Posterior cingulate gyrus (tissue), 11 donors: ENCODE data around the gene TARM1.
"Not testable (repeated sequence)": the region's sequence is repeated elsewhere in the genome, so short reads cannot be mapped to it uniquely, and the experiment has no call there.

Experiments used
- DNase-seq, 10 donors: peaks; one replicate each; pipeline versions ENCODE4 v3.0.0 to v3.0.0-alpha.2; 2020 to 2021; ENCODE audit warnings: mixed read lengths in 3 of 10
- intact Hi-C: fragments of 100-400 bp; cut with DNase I; formaldehyde crosslinking; loops from one replicate; pipeline ENCODE4 v1.15.1; 2023

Gene TARM1

DNA sequence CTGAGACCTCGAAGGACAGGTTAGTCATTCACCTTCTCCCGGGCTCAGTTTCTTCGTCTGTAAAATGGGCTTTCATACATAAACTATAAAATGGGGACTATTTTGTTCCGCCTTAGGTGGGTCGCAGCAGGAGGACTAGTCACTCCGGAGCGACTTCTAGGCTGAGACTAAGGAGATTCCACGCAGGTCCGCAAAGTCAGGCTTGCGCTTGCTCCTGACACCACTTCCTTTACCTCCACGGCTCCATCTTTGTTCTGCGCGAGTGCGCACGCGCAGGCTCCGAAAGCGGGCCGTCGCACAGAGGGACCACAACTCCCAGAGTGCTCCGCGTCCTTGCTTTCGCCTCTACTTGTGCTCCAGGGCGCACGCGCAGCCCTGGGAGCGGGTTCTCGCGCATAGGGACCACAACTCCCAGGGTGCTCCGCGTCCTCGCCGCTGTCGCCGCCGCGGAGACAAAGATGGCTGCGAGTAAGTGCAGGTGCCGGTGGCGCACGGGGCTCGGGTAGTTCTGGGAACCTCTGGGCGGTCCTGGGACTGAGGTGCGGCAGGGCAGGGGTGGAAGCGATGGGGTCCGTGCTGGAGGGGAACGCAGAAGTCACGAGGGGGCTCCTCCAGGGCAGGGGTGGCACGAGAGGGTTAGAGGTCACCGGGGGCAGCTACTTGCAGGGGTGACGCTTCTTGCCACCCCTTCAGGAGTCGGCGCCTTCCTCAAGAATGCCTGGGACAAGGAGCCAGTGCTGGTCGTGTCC is 21.4 kb upstream of the TARM1 start, which contains the start of gene NDUFA3:
TSS of gene NDUFA3 (plus strand) at position 435 of the 749 bp plus-strand sequence. CDS start at position 459, 24 bp downstream.
- intact Hi-C loops = loop anchor here (1.0 to 10.0 kb wide), 3 partner anchors 13 to 118 kb away; partner anchors contain the start of genes CNOT3, PRPF31 and TFPT

DNA sequence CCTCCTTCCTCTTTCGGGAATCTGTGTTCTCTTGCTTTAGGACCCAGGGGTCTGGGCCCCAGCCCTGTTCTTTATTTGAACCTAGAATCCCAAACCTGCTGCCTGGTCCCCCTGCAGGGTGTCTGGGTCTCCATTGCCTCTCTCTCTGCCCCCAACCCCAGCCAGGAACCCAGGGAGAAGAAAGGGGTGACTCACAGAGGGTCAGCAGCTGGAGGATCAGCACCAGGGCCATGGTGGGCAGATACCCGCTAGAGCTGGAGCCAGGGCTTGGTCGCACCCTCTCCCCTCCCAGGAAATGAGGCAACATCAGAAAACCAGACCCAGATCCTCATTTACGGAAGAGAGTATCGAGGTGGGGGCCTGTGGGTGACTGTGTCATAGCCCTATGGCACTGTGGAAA is 19.4 kb upstream of the TARM1 start, which contains the start of gene OSCAR:
TSS of gene OSCAR (minus strand) at position 243 of the 400 bp plus-strand sequence. CDS start at position 232, 11 bp downstream.
- intact Hi-C loops = loop anchor here (10.0 kb wide), 1 partner anchor 116 kb away; no protein-coding TSS in a partner anchor
- DNase-seq = peak in 3 of 10 donors; percentile 60 to 78 (median 64)

More for the DNA sequence above, 21.4 kb upstream of the TARM1 start, which contains the start of gene NDUFA3:
- peak; percentile 96 to 100 (median 98) for DNase-seq

DNA sequence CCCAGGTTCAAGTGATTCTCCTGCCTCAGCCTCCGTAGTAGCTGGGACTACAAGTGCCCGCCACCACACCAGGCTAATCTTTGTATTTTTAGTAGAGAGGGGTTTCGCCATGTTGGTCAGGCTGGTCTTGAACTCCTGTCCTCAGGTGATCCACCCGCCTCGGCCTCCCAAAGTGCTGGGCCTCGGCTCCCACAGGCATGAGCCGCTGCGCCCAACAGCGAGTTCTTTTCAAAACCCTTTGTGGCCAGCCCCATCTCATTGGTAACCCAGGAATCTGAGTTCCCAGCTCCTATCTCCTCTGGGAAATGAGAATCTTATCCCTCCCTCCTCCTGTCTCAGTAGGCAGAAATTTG is 18.7 kb upstream of the TARM1 start:
- peak in 2 of 10 donors; percentile 27 to 37 for DNase-seq
- intact Hi-C loops = loop anchor here (10.0 kb wide), 1 partner anchor 115 kb away; no protein-coding TSS in a partner anchor

DNA sequence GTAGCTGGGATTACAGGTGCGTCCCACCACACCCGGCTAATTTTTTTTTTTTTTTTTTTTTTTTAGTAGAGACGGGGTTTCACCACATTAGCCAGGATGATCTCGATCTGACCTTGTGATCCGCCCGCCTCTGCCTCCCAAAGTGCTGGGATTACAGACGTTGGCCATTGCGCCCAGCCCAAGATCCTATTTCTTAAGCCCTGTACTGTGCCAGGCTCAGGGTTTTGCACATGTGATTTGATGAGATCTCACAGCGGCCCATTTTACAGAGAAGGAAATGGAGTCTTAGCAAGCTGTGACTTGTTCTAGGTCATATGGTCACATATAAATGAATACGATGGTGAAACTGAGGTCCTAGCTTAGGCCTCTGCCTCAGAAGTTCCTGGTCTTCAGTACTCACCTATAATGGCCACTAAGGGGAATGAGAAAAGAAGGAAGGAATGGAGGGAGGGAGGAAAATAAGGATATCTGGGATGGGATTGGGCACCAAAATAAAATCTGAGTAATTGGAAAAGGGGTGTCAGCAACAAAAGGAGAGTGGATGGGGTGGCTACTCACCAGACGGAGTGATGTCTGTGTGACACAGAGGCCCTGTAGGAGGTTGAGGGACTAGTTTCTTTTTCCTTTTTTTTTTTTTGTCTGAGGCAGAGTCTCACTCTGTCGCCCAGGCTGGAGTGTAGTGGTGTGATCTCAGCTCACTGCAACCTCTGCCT is 18.2 kb upstream of the TARM1 start:
- intact Hi-C loops = no loop called here
- peak in 2 of 10 donors; percentile 17 to 31 for DNase-seq

DNA sequence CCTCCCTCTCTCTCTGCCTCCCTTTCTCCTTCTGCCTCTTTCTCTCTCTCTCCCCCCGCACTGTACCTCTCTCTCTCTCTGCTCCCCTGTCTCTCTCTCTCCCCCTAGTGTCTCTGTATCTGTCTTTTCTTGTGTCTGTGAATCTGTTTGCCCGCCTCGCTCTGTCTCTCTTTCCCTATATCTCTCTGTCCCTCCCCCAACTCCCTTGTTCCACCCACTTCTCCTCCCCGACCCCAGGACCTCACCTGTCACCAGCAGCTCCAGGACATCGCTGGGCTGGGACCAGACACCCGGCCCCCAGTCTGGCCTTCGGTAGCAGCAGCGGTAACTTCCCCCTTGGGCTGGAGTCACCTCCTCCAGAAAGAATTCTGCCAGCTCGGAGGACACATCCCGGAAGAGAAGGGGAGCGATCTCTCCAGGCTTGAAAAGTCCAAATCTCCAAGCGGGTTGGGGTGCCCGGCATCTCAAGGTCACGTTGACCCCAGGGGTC is 15.5 kb upstream of the TARM1 start:
- intact Hi-C loops = no loop called here
- DNase-seq = peak in 3 of 10 donors; percentile 70 to 77 (median 74)

DNA sequence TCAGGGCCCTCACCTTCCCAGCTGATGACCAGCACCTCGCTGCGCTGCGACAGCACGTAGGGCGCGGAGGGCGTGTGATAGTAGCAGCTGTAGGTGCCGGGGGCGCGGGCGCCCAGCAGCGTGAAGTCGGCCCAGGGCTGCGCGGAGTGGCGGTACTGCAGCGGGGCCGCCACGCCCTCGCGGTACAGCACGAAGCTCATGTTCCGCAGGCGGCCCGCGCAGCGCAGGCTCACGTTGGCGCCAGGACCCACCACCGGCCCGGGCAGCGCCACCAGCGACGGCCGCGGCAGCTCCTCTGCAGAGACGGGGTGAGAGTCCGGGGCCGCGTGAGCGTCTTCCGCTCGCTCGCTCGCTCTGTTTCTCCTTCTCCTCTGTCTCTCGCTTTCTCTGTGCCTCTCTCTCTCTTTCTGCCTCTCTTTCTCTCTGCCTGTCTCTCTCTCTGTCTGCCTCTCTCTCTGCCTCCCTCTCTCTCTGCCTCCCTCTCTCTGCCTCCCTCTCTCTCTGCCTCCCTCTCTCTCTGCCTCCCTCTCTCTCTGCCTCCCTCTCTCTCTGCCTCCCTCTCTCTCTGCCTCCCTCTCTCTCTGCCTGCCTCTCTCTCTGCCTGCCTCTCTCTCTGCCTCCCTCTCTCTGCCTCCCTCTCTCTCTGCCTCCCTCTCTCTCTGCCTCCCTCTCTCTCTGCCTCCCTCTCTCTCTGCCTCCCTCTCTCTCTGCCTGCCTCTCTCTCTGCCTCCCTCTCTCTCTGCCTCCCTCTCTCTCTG is 14.9 kb upstream of the TARM1 start:
- DNase-seq = peak in 8 of 10 donors; percentile 24 to 92 (median 48)
- intact Hi-C loops = not testable (repeated sequence)

DNA sequence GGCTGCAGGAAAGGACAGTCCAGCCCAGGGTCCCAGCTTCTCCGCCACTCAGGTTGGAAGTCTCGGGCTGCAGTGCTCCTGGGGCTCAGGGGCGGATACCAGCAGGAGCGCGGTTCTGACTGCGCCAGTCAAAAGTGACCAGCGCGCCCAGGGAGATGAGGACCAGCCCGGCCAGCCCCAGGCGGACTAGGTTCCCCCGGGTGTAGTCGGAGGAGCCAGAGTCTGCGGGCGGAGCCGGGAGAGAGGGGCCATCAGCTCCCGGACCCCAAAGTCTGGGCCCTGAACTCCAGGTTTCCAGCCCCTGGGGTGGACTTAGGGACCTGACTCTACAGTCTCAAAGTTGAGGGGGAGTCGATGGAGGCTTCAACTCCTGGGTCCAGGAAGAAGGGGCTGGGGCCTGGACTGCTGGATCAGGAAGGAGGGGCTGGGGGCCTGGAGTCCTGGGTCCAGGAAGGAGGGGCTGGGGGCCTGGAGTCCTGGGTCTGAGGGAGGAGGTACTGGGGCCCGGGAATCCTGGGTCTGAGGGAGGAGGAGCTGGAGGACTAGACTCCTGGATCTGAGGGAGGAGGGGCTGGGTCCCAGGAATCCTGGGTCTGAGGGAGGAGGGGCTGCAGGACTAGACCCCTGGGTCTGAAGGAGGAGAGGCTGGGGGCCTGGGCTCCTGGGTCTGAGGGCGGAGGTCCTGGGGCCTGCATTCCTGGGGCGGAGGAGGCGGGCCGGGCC is 14.1 kb upstream of the TARM1 start:
- intact Hi-C loops = no loop called here
- peak in 3 of 10 donors; percentile 52 to 81 (median 66) for DNase-seq

DNA sequence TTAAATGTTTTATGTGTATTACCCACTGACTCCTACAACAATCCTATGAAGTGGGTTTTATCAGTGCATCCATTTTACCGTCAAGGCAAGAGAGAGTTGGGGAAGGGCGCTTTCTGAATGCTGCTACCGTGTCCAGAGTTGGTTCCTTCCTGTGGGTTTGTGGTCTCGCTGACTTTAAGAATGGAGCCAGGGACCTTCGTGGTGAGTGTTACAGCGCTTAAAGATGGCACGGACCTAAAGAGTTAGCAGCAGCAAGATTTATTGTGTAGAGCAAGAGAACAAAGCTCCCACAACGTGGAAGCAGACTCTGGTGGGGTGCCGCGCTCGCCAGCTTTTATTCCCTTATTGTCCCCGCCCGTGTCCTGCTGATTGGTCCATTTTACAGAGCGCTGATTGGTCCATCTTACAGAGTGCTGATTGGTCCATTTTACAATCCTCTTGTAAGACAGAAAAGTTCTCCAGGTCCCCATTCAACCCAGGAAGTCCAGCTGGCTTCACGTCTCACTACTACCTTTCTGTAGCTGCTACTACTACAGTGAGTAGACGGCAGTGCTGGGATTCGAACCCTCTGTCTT is 13.3 kb upstream of the TARM1 start:
- peak in 3 of 10 donors; percentile 6 to 16 (median 15) for DNase-seq
- intact Hi-C loops = no loop called here

DNA sequence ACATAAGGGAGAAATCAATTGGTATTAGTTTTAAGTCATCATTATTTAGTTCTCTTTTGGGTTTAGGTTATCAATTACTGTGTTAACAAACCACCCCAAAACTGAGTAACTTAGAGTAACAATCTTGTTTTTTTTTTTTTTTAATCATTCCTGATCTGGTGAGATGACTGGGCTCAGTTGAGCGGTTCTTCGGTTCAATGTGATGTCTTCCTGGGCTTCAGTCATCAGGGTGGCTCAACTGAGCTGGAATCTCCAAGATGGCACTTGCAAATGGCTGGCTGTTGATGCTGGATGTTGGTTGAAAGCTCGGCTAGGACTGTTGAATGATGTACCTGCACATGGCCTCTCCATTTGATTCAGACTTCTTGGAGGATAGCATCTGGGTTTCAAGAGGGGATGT is 3.2 kb upstream of the TARM1 start:
- no peak for DNase-seq
- intact Hi-C loops = no loop called here

DNA sequence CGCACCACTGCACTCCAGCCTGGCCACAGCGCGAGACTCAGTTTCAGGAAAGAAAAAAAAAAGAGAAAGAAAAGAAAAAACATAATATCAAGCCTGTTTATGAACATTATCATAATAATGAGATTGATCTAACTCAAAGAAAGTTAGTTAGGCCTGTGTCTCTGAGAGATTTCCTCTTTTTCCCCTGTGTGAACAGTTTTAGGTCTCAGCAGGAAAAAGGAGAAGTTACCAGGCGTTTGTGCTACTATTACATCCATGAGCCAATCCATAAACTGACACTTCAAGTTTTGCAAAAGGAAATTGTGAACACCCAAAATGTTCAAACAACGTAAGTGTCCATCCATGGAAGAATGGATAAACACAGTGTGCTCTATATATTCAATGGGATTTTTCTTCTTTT is 3.8 kb downstream of the TARM1 start:
- no peak for DNase-seq
- intact Hi-C loops = no loop called here

DNA sequence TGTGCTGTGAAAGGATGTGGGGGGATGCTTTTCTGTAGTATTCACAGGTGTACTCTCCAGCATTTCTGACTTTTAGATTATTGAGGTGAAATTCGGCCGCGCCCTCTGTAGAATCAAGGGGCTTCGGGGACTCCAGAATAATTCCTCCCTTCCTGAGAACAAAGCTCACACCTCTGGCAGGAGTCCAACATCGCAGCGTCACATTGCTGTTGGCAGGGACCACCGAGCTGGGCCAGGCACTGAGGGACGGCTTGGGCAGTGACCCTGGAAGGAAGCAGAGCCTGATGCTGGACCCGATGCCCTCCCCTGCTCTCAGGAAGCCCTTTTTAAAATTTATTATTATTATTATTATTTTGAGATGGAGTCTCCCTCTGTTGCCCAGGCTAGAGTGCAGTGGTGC is 6.3 kb downstream of the TARM1 start:
- intact Hi-C loops = no loop called here

DNA sequence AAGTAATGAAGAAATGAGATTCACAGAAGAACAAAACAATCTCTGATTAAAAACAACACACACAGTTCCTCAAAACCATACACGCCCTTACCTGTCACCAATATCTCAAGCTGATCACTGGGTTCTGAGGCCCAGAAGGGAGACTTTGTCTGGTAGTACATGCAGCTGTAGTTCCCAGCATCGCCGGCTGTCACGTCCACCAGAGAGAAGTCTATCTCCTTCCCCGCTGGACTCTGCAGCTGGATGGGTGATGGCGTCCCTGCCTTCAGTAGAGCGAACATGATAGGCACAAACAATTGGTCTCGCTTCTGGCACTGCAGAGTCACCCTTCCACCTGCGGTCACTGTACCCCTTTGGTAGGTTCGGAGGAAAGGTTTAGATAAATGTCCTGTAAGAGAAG is 7.3 kb downstream of the TARM1 start:
- intact Hi-C loops = no loop called here

More for the DNA sequence above, 6.3 kb downstream of the TARM1 start:
- DNase-seq = peak in 1 of 10 donors; percentile 56

DNA sequence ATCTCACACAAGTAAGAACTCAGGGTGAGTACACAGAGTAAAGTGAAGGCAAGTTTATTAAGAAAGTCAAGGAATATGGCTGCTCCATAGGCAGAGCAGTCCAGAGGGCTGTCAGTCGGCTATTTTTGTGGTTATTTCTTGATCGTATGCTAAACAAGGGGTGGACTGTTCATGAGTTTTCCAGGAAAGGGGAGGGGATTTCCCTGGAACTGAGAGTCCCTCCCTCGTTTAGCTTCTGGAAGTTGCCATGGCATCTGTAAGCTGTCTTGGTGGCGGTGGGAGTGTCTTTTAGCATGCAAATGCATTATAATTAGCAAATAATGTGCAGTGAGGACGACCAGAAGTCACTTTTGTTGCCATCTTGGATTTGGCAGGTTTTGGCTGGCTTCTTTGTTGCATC is 11.7 kb downstream of the TARM1 start:
- intact Hi-C loops = no loop called here
- DNase-seq = no peak

More for the DNA sequence above, 7.3 kb downstream of the TARM1 start:
- peak in 1 of 10 donors; percentile 35 for DNase-seq

DNA sequence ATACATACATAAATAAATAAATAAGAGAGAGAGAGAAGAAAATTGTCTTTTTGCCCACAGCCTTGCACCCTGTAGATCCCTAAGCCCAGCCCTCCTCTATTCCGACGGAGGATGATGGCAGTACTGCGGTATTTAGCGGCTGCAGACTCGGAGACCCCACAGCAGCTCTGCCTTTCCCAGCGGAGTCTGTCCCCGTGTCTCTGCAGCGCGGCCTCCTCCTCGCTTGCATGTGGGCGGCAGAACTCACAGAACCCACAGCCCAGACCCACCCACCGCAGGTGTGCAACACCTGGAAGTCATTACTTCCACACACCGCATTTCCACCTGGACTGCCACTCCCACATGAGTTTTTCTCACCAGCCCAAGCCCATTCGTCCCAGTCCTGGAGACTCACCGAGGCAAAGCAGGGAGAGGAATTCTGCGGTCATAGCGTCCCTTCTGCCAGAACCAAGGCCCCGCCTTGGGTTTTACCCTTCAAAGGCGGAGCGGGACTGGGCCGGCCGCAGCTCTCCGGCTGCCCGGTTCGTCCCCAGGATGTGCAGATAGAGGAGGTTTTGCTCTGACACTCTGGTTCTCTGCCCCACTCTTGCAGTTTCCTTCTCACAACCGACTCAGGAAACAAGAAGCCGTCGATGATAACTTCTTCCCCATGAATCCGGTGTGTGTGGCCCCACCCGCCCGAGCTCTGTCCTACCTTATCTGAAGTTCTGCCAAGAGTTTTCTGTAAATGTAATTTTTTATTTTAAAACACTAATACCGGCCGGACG is 17.6 kb downstream of the TARM1 start, which contains the start of gene VSTM1:
TSS of gene VSTM1 (minus strand) at position 548 of the 767 bp plus-strand sequence. CDS start at position 428, 120 bp downstream.
- peak in 1 of 10 donors; percentile 50 for DNase-seq
- intact Hi-C loops = no loop called here

DNA sequence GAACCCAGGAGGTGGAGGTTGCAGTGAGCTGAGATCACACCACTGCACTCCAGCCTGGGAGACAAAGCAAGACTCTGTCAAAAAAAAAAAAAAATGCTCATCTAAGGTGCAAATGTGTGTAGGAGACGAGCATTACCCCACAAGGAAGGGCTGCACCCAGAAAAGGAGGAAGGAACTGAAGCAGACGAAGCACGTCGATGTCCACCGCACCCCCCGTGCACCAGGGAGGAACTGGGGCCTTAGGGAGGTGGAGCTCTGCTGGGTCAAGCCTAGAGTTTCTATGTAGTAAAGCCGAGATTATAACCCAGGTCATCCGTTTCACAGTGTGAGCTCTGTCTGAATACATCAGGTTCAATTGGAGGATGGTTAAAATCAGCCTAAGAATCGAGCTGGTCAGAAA is 18.5 kb downstream of the TARM1 start:
- intact Hi-C loops = no loop called here
- peak in 1 of 10 donors; percentile 20 for DNase-seq

DNA sequence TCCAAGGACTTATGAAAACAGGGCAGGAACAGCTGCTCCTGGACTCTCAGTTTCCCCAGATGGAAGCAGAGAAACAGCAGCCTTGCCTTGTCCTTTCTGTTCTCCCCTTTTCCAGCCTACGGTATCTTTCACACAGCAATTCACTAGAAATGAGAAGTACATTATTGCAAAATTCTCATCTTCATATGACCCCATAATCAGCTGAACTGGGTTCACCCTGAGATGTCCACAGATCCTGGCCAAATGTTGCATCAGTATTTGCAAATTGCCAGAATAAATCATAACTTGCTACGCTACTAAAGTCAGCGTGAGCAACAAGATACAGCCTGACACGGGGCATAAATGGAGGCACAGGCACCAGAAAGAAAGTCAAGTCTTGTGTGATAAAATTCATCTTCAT is 33.5 kb downstream of the TARM1 start:
- intact Hi-C loops = no loop called here
- no peak for DNase-seq

DNA sequence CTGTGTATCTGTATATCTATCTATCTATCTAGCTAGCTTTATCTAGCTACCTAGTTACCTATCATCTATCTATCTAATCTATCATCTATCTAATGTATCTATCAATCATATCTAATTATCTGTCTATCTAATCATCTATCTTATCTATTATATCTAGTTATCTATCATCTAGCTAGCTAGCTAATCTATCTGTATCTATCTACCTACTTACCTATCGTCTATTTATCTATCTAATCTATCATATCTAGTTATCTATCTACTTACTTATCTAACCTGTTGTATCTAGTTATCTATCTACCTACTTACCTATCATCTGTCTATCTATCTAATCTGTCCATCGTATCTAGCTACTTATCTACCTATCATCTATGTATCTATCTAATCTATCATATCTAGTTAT is 35.4 kb downstream of the TARM1 start:
- intact Hi-C loops = no loop called here
- DNase-seq = no peak

DNA sequence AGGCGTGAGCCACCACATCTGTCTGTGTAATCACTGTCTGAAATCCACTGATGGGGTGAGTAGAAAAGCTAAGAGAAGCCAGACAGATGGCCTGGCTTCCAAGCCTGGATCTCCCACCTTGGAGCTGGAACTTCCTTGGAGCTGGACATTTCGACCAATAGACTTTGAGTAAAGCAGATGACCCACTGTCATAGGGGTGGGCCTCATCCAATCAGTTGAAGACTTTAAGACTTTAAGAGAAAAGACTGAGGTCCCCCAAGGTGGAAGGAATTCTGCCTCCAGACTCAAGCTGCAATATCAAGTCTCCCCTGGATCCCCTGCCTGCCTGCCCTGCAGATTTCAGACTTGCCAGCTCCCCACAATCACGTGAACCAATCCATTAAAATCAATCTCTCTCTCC is 38.2 kb downstream of the TARM1 start:
- intact Hi-C loops = no loop called here
- no peak for DNase-seq
